Testis (tissue), 3 donors: ENCODE measurements around the gene PLK2. TPM values are rescaled to one million over a fixed set of nuclear protein-coding genes. Genes with fewer than 3 reads are reported as not detected.

Experiments
- DNase-seq: peaks from one replicate; pipeline ENCODE4 v3.0.0-alpha.2; 2019
- H3K27ac ChIP-seq, 2 donors: fragments of 200-600 bp; sonication (generic); one replicate each; pipeline ENCODE4 v1.5.1; 2019
- H3K27me3 ChIP-seq: fragments of 200-600 bp; sonication (generic); one replicate; pipeline ENCODE4 v1.5.1; 2019
- H3K36me3 ChIP-seq: fragments of 200-600 bp; sonication (generic); one replicate; pipeline ENCODE4 v1.5.1; 2017; ENCODE audit warnings: low read depth; ENCODE audit errors: missing control alignments
- H3K4me1 ChIP-seq: fragments of 200-600 bp; sonication (generic); one replicate; pipeline ENCODE4 v1.5.1; 2019
- H3K4me3 ChIP-seq, 2 donors: fragments of 200-600 bp; sonication (generic); one replicate each; pipeline ENCODE4 v1.5.1; 2017 to 2019
- H3K9me3 ChIP-seq: fragments of 200-600 bp; sonication (generic); one replicate; pipeline ENCODE4 v1.5.1; 2017
- CTCF ChIP-seq, 3 experiments: fragments of 450-650 bp in 2 of 3; fragments of 200-600 bp in 1 of 3; sonication (generic) in 1 of 3; IDR thresholded peaks; one replicate each; pipeline ENCODE4 v1.5.1; 2016 to 2019; ENCODE audit warnings: antibody characterized with exemption in 3 of 3, mild to moderate bottlenecking in 2 of 3, moderate library complexity in 1 of 3
- POLR2A ChIP-seq: fragments of 450-650 bp; IDR thresholded peaks from one replicate; pipeline ENCODE4 v1.6.1; 2017; ENCODE audit warnings: antibody characterized with exemption, mild to moderate bottlenecking, moderate library complexity
- WGBS, 2 donors: methylation state at CpG; one replicate each; pipeline ENCODE4 v1.1.5; 2018; 5-methylcytosine and 5-hydroxymethylcytosine counted together
- intact Hi-C: fragments of 100-400 bp; cut with DNase I; formaldehyde crosslinking; loops from one replicate; pipeline ENCODE4 v1.15.1; 2023; ENCODE audit warnings: low total_unique reads
- polyA plus RNA-seq: library from polyadenylated mRNA; stranded (reverse); fragments of 350-450 nt; fragmentation: Illumina TruSeq; extraction: RNeasy Lipid Tissue Mini Kit (QIAGEN cat#74804); gene quantifications from one replicate; pipeline ENCODE4 v1.2.3, GENCODE V29; 2014; ENCODE audit warnings: low read depth, low replicate concordance; ENCODE audit not compliant: insufficient read depth
- total RNA-seq, 2 donors: library from RNA; depleted of rRNA; stranded (reverse); fragments of >200 nt; gene quantifications; one replicate each; pipeline ENCODE4 v1.2.3, GENCODE V29; 2016

PLK2 gene
- total and polyA plus RNA-seq, 3 donors from 2014 or later: 55.3 to 88.4 (median 87.8) TPM

- Histone ChIP-seq H3K9me3 (no peaks in the 10 kb centered on the region), H3K36me3 (no peaks in the 10 kb centered on the region), H3K4me1 (no peaks in the 10 kb centered on the region), H3K27me3 (no peaks in the 10 kb centered on the region), H3K27ac (no peak overlapping the region), H3K4me3 (no peak overlapping the region)
- 36 to 38% methylated on average over 2 of the region's 2 CpGs for WGBS, 2 donors
- intact Hi-C loops: loop anchor here (5.0 kb wide), 1 partner anchor 344 kb away; no protein-coding TSS in a partner anchor
- peak; percentile 73 for DNase-seq
- TF ChIP-seq POLR2A (no peak), CTCF (IDR thresholded peaks at IDR 0.05) (peak; percentile 73 to 82 (median 78))
These were observed 38.6 kb upstream of the PLK2 start for GRCh38 chr5:58498340-58498942.

- Histone ChIP-seq H3K4me1 (no peaks in the 10 kb centered on the region), H3K27ac (no peak overlapping the region), H3K27me3 (no peaks in the 10 kb centered on the region), H3K4me3 (no peak overlapping the region), H3K36me3 (no peaks in the 10 kb centered on the region), H3K9me3 (no peaks in the 10 kb centered on the region)
- TF ChIP-seq POLR2A (no peak), CTCF (IDR thresholded peaks at IDR 0.05) (no peak)
- intact Hi-C loops: loop anchor here (5.0 kb wide), 1 partner anchor 344 kb away; no protein-coding TSS in a partner anchor
- no peak for DNase-seq
These were observed 38.0 kb upstream of the PLK2 start for GRCh38 chr5:58497921-58498320.

- no peaks in the 10 kb centered on the region for H3K9me3 ChIP-seq
- no peak overlapping the region for H3K27ac ChIP-seq
- 78 to 84% methylated on average over 5 of the region's 5 CpGs for WGBS, 2 donors
- H3K4me3 ChIP-seq: no peak overlapping the region
- H3K36me3 ChIP-seq: no peaks in the 10 kb centered on the region
- TF ChIP-seq POLR2A (no peak), CTCF (IDR thresholded peaks at IDR 0.05) (no peak)
- intact Hi-C loops: loop anchor here (5.0 kb wide), 1 partner anchor 345 kb away; no protein-coding TSS in a partner anchor
- no peak for DNase-seq
- H3K27me3 ChIP-seq: no peaks in the 10 kb centered on the region
- H3K4me1 ChIP-seq: no peaks in the 10 kb centered on the region
These were observed 37.5 kb upstream of the PLK2 start for GRCh38 chr5:58497386-58497785.

- H3K4me1 ChIP-seq: no peaks in the 10 kb centered on the region
- WGBS, 2 donors: 81 to 85% methylated on average over 3 of the region's 3 CpGs
- no peaks in the 10 kb centered on the region for H3K27me3 ChIP-seq
- H3K27ac ChIP-seq: no peak overlapping the region
- no peaks in the 10 kb centered on the region for H3K9me3 ChIP-seq
- intact Hi-C loops: loop anchor here (5.0 kb wide), 1 partner anchor 346 kb away; no protein-coding TSS in a partner anchor
- peak in 2 of 3 experiments; percentile 13 to 28 for TF ChIP-seq CTCF (IDR thresholded peaks at IDR 0.05)
- TF ChIP-seq POLR2A: no peak
- no peaks in the 10 kb centered on the region for H3K36me3 ChIP-seq
- no peak overlapping the region for H3K4me3 ChIP-seq
- no peak for DNase-seq
These were observed 36.6 kb upstream of the PLK2 start for GRCh38 chr5:58496488-58496887.

GRCh38 chr5:58493141-58493540 is 33.3 kb upstream of the PLK2 start:
- DNase-seq: no peak
- intact Hi-C loops: no loop called here
- no peaks in the 10 kb centered on the region for H3K27me3 ChIP-seq
- no peak overlapping the region for H3K4me3 ChIP-seq
- no peak for TF ChIP-seq CTCF (IDR thresholded peaks at IDR 0.05)
- no peak for TF ChIP-seq POLR2A
- no peak overlapping the region for H3K27ac ChIP-seq
- H3K36me3 ChIP-seq: no peaks in the 10 kb centered on the region
- H3K4me1 ChIP-seq: no peaks in the 10 kb centered on the region
- no peaks in the 10 kb centered on the region for H3K9me3 ChIP-seq
